Adipocyte (in vitro differentiated cells): ENCODE measurements around the gene CDRT4.

Experiments
- DNase-seq: peaks from one replicate; pipeline ENCODE4 v3.0.0-alpha.2; 2015; ENCODE audit warnings: low read depth
- H3K27me3 ChIP-seq: replicated peaks from 2 replicates; pipeline ENCODE4 v1.7.0; 2013; ENCODE audit warnings: mild to moderate bottlenecking, low read length, moderate library complexity; ENCODE audit not compliant: control insufficient read depth, insufficient read depth
- H3K36me3 ChIP-seq: 2 replicates; pipeline ENCODE4 v1.7.0; 2013; ENCODE audit warnings: low read length, mild to moderate bottlenecking, moderate library complexity; ENCODE audit not compliant: control insufficient read depth, insufficient read depth, severe bottlenecking
- H3K4me1 ChIP-seq: 2 replicates; pipeline ENCODE4 v1.7.0; 2013; ENCODE audit warnings: mild to moderate bottlenecking, low read length, moderate library complexity; ENCODE audit not compliant: control insufficient read depth, insufficient read depth
- H3K4me3 ChIP-seq: 2 replicates; pipeline ENCODE4 v1.7.0; 2013; ENCODE audit warnings: mild to moderate bottlenecking, low read length, moderate library complexity
- H3K9ac ChIP-seq: 2 replicates; pipeline ENCODE4 v1.7.0; 2013; ENCODE audit warnings: mild to moderate bottlenecking, low read length, moderate library complexity
- H3K9me3 ChIP-seq: 2 replicates; pipeline ENCODE4 v1.7.0; 2013; ENCODE audit warnings: mild to moderate bottlenecking, low read length, moderate library complexity; ENCODE audit not compliant: control insufficient read depth

The CDRT4 gene

DNA sequence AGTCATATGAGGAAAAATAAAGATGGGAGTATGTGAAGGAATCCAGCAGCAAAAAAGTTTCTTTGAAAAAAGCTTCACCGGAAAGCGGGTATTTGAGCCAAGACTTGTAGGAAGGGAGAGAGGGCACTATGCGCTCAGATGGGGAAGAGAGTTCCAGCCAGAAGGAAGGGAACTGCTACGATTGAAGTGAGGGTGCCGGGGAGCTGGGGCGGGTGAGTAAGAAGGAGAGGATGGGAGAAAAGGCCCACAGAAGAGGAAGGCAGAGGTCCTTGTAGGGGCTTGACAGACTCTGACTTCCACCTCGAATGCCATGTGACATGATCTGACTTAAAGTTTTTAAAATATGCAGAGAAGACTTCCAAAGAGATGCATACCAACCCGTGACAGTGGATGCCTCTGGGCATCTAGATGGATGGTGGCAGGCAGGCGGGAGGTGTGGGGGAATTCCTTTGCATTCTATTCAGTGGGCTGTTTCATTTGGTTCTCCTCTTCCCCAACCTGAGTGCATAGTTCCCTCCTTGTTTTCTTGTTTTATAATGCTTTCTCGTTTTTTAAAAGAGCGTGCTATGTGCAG, 44.9 kb downstream of the CDRT4 start:
- Histone ChIP-seq H3K9me3 (no peaks in the 10 kb centered on the region), H3K27me3 (no peaks in the 10 kb centered on the region), H3K4me3 (no peak overlapping the region), H3K9ac (no peak overlapping the region), H3K36me3 (no peaks in the 10 kb centered on the region), H3K4me1 (no peaks in the 10 kb centered on the region)
- DNase-seq = no peak

DNA sequence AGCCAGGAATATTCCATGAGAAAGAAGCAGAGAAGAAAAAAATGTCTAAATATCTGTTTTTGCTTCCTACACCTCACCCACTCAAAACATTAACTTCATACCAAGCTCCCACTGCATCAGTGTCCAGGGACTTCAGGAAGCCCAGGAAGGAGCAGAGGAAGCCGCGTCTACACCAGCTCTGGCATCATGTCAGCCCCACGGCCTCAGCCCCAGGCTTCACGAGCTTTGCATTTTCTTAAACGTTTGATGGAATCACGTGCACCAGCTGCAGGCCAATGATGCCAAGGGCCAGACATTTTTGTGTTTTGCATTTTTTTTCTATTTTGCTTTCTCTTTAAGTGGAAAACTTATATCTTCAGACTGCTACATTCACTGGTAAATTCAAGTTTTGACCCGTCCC, 48.6 kb downstream of the CDRT4 start:
- no peaks in the 10 kb centered on the region for H3K9me3 ChIP-seq
- no peaks in the 10 kb centered on the region for H3K27me3 ChIP-seq
- H3K9ac ChIP-seq = no peak overlapping the region
- peaks cover 4% of the 10 kb centered on the region for H3K4me1 ChIP-seq
- no peak for DNase-seq
- H3K36me3 ChIP-seq = no peaks in the 10 kb centered on the region
- H3K4me3 ChIP-seq = no peak overlapping the region

GRCh38 chr17:15414532-15415306, 52.7 kb downstream of the CDRT4 start:
- Histone ChIP-seq H3K4me1 (peaks cover 36% of the 10 kb centered on the region), H3K9ac (no peak overlapping the region), H3K36me3 (no peaks in the 10 kb centered on the region), H3K9me3 (no peaks in the 10 kb centered on the region), H3K4me3 (no peak overlapping the region), H3K27me3 (no peaks in the 10 kb centered on the region)
- no peak for DNase-seq

DNA sequence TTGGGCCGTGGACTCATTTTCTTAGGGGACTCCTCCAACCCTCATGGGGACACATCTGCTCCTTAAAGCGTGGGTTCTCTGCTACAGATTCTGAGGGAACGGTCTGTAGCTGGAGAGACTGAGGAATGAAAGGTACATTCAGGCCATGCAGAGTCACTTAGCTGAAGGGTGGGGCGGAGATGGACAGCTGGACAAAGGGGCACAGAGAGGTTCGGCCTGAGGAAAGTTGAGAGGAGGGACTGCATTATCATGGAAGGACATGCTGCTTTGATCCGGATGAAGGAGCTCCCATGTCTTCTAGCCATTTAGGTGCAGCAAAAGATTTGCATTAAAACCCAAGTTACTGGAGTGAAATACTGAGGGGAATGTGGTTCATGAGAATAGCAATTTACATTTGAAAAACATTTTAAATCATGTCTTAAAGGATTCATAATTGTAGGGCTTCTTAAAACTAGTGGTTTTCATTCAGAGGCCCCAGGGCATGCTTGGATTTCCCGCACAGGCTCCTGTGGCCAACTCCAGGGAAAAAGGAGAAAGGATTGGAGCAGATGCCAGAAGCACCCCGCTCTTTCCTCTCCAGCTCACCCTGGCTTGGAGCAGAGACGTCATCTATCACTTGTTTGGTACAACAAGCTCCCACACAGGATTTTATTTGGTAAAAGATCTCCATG, 54.2 kb downstream of the CDRT4 start:
- DNase-seq = no peak
- Histone ChIP-seq H3K4me3 (no peak overlapping the region), H3K27me3 (no peaks in the 10 kb centered on the region), H3K9me3 (no peaks in the 10 kb centered on the region), H3K4me1 (peaks cover 45% of the 10 kb centered on the region), H3K36me3 (no peaks in the 10 kb centered on the region), H3K9ac (peak overlapping the region; percentile 35)

GRCh38 chr17:15412606-15413005, 54.8 kb downstream of the CDRT4 start:
- no peak overlapping the region for H3K4me3 ChIP-seq
- peaks cover 45% of the 10 kb centered on the region for H3K4me1 ChIP-seq
- H3K9ac ChIP-seq = peak overlapping the region; percentile 87
- no peaks in the 10 kb centered on the region for H3K36me3 ChIP-seq
- H3K9me3 ChIP-seq = no peaks in the 10 kb centered on the region
- no peak for DNase-seq
- no peaks in the 10 kb centered on the region for H3K27me3 ChIP-seq

DNA sequence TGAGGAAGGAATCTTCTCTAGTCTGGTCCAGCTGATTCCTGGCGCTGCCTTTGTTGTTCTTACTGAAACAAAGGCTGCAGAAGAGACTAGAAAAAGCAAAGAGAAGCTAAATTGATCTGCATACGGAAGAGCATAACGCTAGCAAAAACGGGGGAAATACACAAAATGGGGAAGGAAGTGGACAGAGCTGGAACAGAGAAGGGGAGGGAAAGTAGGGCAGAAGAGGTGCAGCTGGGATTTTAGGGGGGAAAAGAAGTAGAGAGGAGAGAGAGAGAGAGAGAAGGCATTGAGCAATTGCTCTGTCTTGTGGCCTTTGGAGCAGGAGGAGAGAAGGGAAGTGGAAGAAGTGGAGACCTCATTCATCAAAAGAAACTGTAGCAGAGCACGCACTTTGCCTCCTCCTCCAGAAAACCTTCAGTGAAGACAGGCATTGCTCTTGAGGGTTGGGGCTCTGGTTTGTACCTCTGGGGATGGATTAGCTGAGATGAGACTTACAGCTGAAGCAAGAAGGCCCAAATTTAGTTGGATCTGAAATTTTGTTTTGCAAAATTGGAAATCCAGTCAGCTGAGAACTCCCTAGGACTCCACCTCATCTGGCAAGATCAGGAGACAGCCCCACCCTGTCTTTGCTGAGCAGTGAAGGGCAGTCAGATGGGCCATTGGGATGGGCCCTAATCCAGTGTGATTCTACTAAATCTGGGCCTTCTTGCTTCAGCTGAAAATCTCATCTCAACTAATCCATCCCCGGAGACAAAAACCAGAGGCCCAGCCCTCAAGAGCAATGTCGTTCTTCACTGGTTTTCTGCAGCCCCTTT, 55.8 kb downstream of the CDRT4 start:
- Histone ChIP-seq H3K4me3 (no peak overlapping the region), H3K9ac (peak overlapping the region; percentile 87), H3K27me3 (no peaks in the 10 kb centered on the region), H3K9me3 (no peaks in the 10 kb centered on the region), H3K36me3 (no peaks in the 10 kb centered on the region), H3K4me1 (peaks cover 45% of the 10 kb centered on the region)
- DNase-seq = no peak

- no peaks in the 10 kb centered on the region for H3K9me3 ChIP-seq
- peaks cover 47% of the 10 kb centered on the region for H3K4me1 ChIP-seq
- peak overlapping the region; percentile 78 for H3K4me3 ChIP-seq
- peak overlapping the region; percentile 87 for H3K9ac ChIP-seq
- no peaks in the 10 kb centered on the region for H3K36me3 ChIP-seq
- DNase-seq = peak; percentile 92
- no peaks in the 10 kb centered on the region for H3K27me3 ChIP-seq
Measured at GRCh38 chr17:15409721-15410250, 57.6 kb downstream of the CDRT4 start.

DNA sequence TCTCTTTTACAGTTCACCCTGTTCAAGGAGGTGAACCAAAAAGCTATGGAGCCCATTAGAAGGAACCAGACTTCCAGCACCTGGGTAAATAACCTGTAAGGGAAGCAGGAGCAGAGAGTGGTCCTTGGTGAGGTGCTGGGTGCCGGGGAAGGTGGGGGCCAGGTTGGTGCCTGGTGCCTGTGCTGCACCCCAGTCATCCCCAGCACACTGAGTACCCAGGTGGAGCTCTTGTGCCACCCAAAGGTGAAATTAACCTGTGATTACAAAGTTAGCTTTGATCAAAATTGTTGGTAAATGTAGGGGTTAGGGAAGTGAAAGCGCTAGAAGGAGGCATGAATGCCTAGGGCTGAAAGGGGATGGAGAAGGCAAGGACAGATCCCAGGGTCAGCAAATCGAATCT, 58.6 kb downstream of the CDRT4 start:
- H3K36me3 ChIP-seq = no peaks in the 10 kb centered on the region
- peak overlapping the region; percentile 78 for H3K4me3 ChIP-seq
- H3K27me3 ChIP-seq = no peaks in the 10 kb centered on the region
- peak overlapping the region; percentile 87 for H3K9ac ChIP-seq
- no peak for DNase-seq
- peaks cover 57% of the 10 kb centered on the region for H3K4me1 ChIP-seq
- no peaks in the 10 kb centered on the region for H3K9me3 ChIP-seq

- Histone ChIP-seq H3K36me3 (no peaks in the 10 kb centered on the region), H3K9ac (no peak overlapping the region), H3K9me3 (no peaks in the 10 kb centered on the region), H3K27me3 (no peaks in the 10 kb centered on the region), H3K4me3 (no peak overlapping the region), H3K4me1 (peaks cover 46% of the 10 kb centered on the region)
- DNase-seq = no peak
Measured at GRCh38 chr17:15406081-15406480, 61.3 kb downstream of the CDRT4 start.

GRCh38 chr17:15405058-15405415, 62.4 kb downstream of the CDRT4 start:
- no peak for DNase-seq
- Histone ChIP-seq H3K4me3 (no peak overlapping the region), H3K9ac (peak overlapping the region; percentile 76), H3K9me3 (no peaks in the 10 kb centered on the region), H3K4me1 (peaks cover 36% of the 10 kb centered on the region), H3K36me3 (no peaks in the 10 kb centered on the region), H3K27me3 (no peaks in the 10 kb centered on the region)
